GM18907 (cell line): Measurements from ENCODE around the gene GABRD.

Experiments
- ATAC-seq: cut with Tn5 transposase; IDR thresholded peaks from one replicate; pipeline ENCODE4 v1.9.1; 2021; ENCODE audit warnings: mild to moderate bottlenecking, moderate library complexity; ENCODE audit not compliant: unreplicated experiment

The GABRD gene

DNA sequence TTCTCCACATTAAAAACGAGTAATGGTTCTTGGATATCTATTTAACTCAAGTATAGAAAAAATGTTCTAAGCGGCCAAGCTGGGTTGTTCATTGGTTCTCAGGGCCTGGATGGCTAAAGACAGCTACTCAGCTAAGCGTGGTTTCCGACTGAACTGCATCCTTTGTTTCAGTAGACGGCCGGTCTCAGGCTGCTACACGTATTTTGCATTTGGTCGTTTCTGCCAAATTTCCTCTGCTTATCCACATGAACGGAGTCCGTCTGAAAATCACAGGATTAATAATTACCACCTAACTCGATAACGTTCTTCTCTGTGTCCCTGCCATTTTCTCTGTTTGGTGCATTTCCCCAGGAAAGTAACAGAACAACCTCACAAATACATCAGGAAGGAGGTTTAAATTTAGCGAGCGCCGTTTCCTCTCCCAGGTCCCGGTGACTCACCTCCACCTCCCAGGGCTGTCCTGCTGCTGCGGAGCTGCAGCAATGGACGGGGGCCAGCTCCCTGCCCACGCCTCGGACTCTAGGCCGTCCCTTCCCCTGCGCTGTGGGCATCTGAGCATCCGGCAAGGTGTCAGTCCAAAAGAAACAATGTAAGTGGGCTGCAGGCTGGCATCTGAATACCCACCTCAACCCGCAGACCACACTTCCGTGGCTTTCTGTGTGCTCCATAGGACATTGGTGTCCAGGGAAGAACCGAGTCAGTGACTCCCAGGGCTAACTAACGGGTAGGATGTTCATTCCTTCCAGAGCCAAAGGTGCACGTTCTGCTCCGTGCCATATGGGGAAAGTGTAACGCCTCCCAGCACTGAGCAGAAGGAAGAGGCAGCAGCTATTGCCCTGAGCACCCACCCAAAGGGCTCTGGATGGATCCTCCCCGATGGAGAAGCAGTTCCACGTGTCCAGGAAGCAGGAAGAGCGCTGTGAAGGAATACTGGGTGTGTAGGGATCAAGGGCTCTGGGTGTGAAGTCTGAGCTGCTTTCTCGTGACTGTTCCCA lies 4.1 kb upstream of the GABRD start:
- ATAC-seq, result no peak

DNA sequence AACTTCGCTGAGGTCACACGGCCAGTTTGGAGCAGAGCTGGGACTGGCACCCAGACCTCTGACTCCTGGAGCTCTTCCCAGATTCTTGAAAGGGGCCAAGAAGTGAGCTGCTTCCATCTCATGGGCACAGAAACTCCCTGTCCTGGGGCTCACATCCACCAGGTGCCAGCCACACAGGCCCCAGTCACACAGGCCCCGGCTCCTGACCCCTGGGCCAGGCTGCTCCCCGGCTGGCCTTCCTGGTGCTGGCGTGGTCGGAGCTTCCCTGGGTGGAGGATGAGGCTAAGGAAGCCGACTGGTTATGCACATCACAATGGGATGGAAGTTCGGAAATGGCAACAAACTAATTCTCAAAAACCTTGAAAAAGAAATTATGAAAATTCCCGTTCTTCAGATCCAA lies 3.0 kb upstream of the GABRD start:
- no peak for ATAC-seq

DNA sequence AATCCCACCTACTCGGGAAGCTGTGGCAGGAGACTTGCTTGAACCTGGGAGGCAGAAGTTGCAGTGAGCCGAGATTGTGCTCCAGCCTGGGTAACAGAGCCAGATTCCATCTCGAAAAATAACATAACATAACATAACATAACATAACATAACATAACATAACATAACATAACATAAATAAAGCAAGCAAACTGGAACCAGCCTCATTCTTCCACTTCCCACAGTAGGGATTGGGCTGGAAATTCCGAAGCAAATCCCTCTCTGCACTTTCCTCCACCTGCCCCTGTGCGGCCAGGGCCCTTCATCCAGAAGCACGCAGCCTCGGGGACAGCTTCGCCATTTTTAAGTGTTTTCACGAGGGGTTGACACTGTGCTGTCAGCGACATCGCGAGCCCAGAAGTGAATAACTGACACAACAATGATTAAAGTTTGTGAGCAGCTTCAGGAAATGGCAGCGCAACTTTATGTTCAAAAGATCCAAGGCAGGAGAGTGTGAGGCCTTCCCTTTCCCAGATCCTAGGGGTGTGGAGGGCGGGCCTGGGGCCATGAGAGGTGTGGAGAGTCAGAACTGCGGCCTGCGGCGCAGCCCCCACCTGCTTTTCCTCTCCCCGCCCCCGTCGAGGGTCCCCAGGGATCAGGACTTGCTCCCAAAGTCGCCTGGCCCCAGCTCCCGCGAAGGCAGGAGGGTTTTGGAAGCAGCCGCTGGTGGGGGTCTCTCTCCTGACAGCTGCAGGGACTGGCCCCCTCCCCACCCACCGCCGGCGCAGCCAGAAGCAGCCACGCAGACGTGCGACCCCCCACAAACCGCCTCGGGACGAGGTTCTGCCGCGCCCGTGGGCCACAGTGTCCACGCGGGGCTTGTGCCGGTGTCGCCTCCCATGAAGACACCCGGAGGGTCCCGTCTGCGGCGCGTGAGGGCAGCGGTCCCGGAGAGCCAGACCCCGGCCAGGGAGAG lies 651 bp upstream of the GABRD start:
- no peak for ATAC-seq

DNA sequence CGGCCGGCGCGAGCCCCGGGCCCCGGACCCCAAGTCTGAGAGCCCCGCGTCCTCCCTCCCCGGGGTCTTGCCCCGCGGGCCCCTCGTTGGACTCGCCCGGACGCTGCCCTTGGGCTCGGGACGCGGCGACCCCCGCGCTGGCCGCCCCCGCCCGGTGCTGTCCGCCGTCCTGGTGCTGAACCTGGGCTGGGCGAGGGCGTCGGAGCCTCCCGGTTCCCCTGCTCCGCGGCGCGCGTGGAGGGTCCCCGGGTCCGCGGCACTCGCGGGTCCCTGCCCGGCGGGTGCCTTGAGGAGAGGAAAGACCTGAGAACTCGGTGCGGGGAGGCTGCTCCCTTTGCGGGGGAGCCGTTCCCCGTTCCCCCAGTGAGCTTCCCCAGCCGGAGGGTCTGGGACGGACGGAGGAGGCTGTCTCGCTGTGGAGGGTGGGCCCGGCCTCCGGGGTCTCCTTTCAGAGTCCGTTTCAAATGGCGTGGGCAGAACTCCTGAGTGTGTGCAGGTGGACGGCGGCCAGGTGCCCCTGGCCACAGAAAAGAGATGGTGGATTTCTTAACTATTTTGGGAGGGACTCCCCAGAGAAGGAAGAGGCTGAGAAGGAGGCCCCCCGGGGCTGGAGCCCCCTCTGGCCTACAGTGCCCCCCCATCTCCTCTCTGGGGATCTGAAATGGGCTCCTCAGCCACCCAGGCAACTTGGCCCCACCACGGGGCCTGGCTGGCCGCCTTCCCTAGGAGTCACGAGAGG lies 595 bp downstream of the GABRD start:
- ATAC-seq, result no peak

DNA sequence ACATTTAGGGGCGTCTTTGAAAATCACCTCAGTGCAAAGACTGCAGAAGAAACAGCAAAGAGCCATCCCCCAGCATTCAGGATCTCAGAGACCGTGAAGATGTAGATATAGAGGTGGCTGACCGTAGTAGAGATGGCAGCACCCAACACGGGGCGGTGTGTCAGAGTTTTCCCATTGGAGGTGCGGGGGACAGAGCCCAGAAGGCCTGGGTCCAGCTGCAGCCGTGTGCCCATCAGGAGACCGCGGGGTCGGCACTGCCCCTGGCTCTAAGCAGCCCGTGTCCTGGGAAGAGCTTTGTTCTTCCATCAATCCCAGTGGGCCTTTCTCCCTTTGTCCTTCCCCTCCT lies 1.1 kb downstream of the GABRD start:
- ATAC-seq, result no peak

DNA sequence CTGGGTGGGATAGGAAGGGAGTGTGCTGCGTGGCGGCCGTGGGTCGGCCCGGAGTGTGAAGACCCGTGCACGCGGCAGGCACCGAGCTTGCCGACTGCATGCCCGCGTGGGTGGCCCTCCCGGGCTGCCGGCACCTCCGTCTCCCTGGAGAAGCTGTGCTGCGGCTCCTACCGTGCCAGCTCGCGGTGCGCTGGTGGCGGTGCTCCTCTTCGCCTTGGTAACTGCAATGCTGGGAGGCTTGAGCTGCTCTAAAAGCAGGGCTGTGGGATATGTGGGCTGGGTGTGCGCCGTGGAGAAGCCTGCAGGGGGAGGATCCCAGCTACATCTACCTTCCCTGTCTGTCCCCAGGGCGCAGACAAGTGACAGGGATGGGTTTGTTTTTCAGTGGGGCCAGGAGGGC lies 2.4 kb downstream of the GABRD start:
- ATAC-seq, result no peak

DNA sequence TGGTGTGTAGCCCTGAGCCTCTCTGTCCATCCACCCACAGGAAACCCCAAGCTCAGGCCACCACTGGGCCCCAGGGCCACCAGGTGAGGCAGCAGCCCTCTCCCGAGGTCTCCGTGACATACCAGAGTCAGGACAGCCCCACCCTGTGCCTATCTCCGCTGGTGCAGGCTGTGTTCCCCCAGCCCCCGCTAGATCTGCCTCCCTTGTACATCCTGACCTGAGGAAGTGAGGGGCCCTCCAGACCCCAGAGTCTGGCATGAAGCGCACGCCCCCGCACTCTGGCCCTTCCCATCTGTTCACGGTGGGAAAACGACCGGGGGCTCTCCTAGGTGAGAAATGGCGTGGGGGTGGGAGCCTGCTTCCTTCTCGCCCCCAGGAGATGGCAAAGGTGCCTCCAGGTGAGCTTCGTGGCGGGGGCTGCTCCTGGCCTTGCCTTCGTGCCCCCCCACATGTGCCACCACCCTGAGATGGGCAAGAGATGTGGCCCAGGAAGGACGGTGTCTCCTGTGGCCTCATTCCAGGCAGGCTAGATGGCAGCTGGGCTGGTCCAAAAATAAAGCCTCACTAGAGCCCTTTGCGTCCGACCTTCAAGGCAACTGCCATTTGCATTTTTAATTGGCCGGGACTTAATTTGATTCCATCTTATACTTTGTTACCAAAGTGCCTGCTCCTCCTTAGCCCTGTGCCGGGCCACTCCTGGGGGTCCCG lies 3.1 kb downstream of the GABRD start:
- ATAC-seq, result no peak

DNA sequence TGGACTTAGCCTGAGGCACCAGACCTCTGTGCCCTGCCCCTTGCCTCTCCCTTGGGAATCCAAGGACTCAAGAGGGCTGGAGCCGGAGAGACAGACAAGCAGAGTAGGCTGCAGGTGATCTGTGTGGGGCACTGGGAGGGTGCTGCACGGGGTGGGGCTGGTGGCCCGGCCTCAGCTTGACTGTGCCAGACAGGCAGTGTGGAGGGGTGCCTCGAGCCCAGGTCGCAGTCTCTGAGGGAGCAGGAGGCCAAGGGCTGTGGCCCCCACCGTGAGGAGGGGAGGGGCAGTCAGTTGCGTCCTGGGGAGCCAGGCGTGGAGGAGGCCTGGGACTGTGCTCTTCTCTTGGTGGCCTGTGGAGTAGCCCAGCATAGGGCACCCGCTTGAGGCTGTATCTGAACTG lies 4.0 kb downstream of the GABRD start:
- no peak for ATAC-seq

DNA sequence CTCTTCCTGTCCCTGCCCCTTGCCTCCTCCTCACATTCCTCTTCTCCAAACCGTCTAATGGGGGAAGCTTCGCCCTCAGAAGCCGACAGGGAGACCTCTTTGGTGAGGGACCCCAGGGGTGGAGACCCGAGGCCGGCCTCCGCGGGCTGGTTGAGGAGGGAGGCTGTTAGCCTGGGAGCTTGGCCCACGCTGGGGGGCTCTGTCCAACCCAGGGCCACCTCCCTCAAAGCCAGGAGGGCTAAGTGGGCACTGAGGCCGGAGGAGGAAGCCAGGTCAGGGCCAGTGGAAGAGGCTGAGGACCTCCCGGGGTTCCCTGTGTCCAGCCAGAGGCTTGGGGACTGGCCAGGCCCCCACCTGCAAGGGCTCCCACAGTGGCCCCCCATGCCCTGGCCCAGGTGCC lies 5.3 kb downstream of the GABRD start:
- no peak for ATAC-seq

DNA sequence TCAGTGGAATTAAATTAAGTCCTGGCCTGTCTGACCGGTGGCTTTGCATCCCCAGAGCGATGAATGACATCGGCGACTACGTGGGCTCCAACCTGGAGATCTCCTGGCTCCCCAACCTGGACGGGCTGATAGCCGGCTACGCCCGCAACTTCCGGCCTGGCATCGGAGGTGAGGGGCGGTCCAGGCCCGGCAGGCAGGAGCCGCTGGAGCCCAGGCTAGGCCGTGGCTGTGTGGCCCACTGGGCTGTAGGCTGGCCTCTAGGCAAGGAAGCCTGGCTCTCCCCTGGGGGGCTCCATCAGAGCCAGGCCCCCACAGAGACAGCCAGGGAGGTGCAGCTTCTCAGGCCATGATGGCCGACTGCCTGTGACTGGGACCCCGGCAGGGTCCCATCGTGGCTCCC lies 5.7 kb downstream of the GABRD start:
- no peak for ATAC-seq

DNA sequence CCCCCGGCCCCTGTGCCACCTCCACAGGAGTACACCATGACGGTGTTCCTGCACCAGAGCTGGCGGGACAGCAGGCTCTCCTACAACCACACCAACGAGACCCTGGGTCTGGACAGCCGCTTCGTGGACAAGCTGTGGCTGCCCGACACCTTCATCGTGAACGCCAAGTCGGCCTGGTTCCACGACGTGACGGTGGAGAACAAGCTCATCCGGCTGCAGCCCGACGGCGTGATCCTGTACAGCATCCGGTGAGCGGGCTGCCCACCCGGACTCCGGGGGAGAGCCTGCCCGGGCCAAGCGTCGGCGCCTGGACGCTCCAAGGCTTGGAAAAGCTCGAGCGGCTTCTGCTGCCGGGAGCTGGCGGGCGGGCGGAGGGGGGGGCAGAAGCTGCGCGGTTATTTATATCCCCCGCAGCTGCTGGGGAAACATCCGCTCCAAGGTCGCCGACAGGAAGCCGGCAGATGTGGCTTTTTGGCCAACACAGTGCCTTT lies 6.4 kb downstream of the GABRD start:
- ATAC-seq, result no peak

DNA sequence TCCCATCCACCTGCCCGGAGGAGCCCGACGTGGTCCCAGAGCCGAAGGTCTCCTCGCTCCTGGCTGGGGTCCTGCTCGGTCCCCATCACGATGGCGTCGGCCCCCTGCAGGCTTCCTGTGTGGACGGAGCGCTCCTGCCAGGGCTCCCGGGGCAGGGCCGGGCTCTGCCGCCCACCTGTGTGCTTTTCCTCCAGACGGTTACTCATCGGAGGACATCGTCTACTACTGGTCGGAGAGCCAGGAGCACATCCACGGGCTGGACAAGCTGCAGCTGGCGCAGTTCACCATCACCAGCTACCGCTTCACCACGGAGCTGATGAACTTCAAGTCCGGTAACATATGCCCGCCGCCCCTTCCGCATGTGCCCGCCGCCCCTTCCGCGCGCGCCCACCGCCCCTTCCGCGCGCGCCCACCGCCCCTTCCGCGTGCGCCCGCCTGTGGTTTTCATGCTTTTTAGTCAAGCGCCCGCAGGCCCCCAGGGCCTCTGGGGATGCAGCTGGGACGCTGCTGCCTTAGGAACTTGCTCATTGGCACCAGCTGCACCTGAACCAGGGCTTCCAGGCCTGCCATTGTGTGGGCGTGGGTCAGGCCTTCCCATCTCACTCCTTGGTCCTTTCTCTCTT lies 8.9 kb downstream of the GABRD start:
- ATAC-seq, result no peak

DNA sequence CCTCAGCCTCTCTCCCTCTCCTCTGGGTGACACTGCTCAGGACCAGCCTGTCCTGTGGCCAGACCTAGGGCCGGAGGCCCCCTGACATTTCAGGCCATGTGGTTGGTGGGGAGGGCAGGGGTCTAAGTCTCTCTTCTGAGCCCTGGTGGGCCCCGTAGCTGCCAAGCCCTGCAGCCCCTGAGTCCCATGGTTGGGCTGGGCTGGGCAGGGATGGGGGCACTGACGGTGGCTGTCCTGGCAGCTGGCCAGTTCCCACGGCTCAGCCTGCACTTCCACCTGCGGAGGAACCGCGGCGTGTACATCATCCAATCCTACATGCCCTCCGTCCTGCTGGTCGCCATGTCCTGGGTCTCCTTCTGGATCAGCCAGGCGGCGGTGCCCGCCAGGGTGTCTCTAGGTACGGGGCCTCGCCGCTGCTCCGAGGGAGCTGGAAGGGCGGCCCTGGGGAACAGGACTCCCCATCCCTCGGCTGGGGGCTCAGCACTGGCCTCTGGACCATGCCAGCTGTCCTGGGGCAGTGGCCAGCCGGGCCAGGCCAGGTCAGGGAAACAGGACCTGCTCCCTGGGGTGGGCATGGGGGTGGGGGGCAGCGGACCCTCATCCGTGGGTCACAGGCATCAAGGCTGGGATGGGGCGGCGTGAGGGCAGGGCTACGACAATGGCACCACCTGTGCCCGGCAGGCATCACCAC lies 9.9 kb downstream of the GABRD start:
- no peak for ATAC-seq

DNA sequence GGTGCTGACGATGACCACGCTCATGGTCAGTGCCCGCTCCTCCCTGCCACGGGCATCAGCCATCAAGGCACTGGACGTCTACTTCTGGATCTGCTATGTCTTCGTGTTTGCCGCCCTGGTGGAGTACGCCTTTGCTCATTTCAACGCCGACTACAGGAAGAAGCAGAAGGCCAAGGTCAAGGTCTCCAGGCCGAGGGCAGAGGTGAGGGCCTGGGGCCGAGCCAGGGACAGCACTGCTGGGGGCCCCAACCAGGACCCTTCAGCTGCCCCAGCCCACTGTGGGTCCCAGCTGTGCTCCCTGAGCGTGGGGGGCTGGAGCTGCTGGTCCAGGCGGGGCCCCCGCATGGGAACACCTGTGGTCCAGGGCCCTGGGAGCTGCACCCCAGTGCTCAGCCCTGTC lies 10.4 kb downstream of the GABRD start:
- no peak for ATAC-seq

DNA sequence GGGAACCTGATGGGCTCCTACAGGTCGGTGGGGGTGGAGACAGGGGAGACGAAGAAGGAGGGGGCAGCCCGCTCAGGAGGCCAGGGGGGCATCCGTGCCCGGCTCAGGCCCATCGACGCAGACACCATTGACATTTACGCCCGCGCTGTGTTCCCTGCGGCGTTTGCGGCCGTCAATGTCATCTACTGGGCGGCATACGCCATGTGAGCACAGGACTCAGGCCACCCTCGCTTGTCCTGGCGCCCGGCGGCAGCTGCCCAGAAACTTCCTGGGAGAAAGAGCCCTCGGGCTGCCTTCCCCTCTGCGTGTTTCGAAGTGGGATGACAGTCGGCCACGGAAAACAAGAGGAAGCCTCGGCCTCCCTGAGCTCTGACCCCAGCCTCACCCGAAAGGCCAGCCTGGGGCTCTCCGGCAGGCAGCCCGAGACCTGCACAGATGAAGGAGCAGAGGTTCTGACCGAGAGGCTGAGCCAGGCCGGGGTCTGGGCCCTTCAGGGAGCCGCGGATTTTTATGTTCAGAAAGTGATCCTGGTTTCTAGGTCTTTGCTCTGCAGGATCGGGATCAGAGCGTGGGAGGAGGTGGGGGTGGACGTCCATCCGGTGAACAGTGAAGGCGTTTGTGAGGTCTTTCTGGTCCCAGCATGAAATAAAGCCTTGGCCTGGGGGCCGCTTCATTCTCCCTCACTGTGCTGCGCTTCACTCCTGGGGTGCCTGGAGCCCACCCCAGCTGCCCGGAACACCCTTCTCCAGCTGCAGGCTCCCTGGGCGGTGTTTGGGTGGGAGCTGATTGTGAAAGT lies 11.1 kb downstream of the GABRD start:
- ATAC-seq, result no peak

DNA sequence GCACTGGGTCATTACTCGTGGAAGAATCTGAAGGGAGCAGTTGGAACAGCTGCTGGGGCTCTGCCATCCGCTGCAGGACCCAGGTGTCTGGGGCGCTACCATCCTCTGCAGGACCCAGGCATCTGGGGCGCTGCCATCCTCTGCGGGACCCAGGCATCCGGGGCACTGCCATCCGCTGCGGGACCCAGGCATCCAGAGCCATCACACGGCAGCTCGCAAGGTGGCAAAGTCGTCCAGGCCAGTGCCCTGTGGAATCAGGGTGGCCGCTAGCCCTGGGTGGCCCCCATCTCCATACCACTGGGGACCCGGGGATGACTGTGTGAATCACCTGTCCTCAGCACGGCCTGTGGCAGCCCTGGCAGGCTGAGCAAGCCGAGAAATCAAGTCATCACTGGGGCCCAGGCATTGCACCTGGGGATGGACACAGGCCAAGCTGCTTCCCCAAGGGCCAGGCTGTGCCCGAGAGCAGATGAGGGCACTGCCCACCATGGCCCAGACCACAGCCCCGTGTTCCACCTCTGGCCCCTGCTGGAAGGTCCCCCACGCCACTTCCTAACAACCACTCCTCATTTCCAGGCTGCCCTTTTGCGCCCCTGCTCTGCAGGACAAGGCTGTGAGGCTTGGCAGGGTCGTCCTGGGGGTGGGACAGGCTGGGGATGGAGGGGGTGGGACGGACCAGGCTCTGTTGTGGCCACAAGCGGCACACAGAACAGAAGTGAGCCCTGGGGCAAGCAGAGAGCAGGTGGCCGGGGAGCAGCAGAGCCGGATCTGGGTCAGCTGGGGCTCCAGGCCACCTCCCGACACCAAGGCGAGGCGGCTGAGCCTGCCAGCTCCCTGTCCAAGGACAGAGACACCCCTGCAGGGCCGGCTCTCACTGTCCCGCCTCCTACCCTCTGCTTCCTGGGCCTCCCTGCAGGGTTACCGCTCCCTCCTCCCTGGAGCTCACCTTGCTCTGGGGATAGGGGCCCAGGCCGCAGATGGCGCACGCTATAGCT lies 12.7 kb downstream of the GABRD start:
- ATAC-seq, result no peak

DNA sequence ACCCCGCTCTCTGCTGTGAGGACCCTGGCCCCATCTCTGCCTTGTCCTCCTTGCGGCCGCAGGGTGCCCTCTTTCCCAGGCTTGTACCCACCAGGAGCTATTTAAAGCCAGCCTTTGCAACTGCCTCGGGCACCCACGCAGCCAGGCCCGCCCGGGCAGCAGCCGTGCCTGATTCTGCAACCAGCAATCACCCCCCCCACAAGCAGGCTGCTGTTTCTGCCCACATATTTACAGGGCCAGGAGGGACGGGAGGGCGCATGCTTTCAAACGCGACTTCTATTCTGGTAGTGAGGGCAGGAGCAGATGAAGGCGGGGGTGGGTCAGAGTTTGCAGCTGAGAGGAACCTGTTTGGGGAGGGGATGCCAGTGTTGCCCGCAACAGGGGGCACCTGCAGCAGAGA lies 13.6 kb downstream of the GABRD start:
- ATAC-seq, result no peak
